HUES48 (cell line): ENCODE data around the gene MAEA.

Experiments used
- H3K27ac ChIP-seq: one replicate; pipeline ENCODE4 v1.7.0; 2013; ENCODE audit warnings: low read depth, low read length, inconsistent platforms
- H3K27me3 ChIP-seq: 2 replicates; pipeline ENCODE4 v1.6.1; 2013; ENCODE audit warnings: mild to moderate bottlenecking, low read length; ENCODE audit not compliant: control insufficient read depth, insufficient read depth
- H3K36me3 ChIP-seq: 2 replicates; pipeline ENCODE4 v1.6.1; 2013; ENCODE audit warnings: low read length; ENCODE audit not compliant: control insufficient read depth, insufficient read depth
- H3K4me1 ChIP-seq: 2 replicates; pipeline ENCODE4 v1.6.1; 2013; ENCODE audit warnings: mild to moderate bottlenecking, low read length; ENCODE audit not compliant: control insufficient read depth, insufficient read depth
- H3K4me3 ChIP-seq: 2 replicates; pipeline ENCODE4 v1.5.1; 2013; ENCODE audit warnings: mild to moderate bottlenecking, low read depth, low read length
- H3K9ac ChIP-seq: 2 replicates; pipeline ENCODE4 v1.6.1; 2013; ENCODE audit warnings: mild to moderate bottlenecking, low read depth, low read length, moderate library complexity
- H3K9me3 ChIP-seq: 2 replicates; pipeline ENCODE4 v1.6.1; 2013; ENCODE audit warnings: low read length; ENCODE audit not compliant: control insufficient read depth, insufficient read depth

The MAEA gene

DNA sequence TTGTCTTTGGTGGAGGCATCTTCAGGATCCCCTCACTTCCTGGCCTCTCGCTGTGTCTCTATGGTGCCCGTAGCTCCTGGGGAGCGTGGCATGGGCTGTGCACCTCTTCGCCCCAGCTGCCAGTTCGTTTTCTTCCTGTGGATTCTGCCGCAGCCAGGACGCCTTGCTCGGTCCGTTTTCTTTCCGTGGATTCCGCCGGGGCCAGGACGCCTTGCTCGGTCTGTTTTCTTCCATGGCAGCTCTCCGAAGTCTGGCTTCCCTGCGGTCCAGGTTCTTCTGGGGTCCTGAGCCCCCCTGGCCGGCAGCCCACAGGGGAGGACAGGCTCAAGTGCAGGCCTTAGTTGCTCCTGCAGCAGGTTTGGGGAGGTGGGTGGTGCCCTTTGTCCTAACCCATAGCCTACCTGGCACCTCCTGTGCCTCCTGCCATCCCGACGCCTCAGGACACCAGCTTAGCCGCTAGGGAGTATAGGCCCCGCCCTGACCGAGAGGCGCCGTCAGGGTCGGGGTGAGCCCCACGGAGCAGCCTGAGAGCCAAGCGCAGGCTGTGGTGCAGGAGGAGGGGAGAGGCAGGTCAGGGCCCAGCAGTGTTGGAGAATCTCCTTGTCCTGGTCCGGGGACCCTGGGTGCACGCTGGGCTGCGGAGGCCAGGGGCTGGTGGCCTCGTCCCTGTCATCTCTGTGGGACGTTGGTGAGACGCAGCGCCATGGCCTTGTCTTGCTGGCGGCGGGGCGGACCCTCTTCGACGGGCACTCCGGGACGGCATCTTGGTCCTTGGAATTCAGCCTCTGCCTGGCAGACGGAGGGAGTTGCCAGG is 84.4 kb downstream of the MAEA start:
- Histone ChIP-seq H3K36me3 (peaks cover 12% of the 10 kb centered on the region; the same call in 1 of the 2 replicates), H3K9ac (no peak overlapping the region), H3K9me3 (no peaks in the 10 kb centered on the region), H3K4me1 (no peaks in the 10 kb centered on the region), H3K27ac (no peak overlapping the region), H3K27me3 (no peaks in the 10 kb centered on the region), H3K4me3 (no peak overlapping the region)

DNA sequence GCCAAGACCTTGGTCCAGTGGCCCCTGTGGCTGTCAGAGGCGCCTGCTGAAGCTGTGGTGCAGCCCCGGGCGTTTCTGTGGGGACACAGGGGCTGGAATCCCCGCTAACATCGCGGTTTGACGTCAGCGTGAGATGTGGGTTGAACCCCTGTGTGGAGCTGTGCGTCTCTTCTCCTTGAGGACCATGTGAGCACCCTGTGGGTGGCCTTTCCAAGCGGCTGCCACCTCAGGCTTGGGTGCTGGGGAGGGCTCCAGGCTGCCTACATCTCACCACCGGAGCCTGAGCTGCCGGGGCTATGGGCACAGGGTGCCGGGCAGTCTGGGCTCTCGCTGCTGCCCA is 85.0 kb downstream of the MAEA start:
- no peaks in the 10 kb centered on the region for H3K27me3 ChIP-seq
- H3K9me3 ChIP-seq = no peaks in the 10 kb centered on the region
- H3K9ac ChIP-seq = no peak overlapping the region
- H3K4me3 ChIP-seq = no peak overlapping the region
- H3K27ac ChIP-seq = no peak overlapping the region
- H3K4me1 ChIP-seq = no peaks in the 10 kb centered on the region
- peaks cover 12% of the 10 kb centered on the region; the same call in 1 of the 2 replicates for H3K36me3 ChIP-seq

DNA sequence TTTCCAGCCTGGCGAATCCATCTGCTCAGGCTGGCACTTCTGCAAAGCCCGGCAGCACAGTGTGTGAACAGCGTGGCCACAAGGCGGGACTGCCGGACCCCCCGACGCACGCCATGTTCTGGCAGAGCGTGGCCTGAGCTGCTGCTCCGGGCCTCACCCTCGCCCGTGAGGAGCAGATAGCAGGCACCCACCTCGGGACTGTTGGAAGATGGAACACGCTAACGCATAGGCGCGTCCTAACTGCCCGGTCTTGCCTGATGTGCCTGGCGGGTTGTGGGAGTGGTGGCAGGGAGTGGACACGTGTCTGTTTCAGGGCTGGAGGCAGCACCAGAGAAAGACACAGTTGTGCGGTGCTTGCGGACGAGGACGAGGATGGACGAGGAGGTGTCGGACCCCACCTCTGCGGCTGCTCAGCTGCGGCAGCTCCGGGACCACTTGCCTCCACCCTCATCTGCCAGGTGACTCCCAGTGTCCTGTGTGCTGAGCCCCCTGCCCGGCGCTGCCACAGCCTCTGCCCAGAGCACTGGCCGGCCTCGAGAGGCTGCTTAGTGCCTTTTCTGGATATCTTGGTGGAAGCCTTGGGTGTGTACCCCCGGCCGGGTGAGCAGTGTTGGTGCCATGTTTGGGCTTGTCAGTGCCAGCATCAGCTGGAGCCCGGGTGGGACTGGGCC is 85.5 kb downstream of the MAEA start:
- peaks cover 12% of the 10 kb centered on the region; the same call in 1 of the 2 replicates for H3K36me3 ChIP-seq
- no peaks in the 10 kb centered on the region for H3K27me3 ChIP-seq
- H3K9me3 ChIP-seq = no peaks in the 10 kb centered on the region
- H3K9ac ChIP-seq = no peak overlapping the region
- H3K4me3 ChIP-seq = no peak overlapping the region
- H3K27ac ChIP-seq = no peak overlapping the region
- no peaks in the 10 kb centered on the region for H3K4me1 ChIP-seq

DNA sequence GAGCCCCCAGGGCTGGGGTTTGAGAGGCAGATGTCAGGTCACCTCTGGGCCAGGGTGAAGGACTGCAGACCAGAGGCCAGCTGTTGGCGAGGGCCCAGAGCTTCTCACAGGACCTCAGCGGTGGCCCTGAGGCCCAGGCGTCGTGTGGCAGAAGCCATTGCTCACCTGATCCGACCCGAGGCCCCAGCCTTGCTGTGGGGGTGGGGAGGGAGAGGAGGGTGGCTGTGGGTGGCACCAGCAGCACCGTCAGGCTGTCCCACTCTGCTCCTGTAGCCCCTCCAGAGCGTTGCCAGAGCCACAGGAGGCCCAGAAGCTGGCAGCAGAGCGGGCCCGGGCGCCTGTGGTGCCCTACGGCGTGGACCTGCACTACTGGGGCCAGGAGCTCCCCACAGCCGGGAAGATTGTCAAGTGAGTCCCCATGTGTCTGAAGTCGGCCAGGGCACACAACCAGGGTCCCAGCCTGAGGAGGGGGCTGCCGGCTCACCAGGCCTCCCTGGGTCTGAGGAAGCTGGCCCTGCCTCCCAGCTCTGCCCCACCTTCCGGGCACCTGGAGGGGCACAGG is 86.2 kb downstream of the MAEA start:
- H3K4me3 ChIP-seq = no peak overlapping the region
- no peaks in the 10 kb centered on the region for H3K27me3 ChIP-seq
- H3K9ac ChIP-seq = no peak overlapping the region
- H3K27ac ChIP-seq = no peak overlapping the region
- H3K4me1 ChIP-seq = no peaks in the 10 kb centered on the region
- no peaks in the 10 kb centered on the region for H3K9me3 ChIP-seq
- H3K36me3 ChIP-seq = peaks cover 12% of the 10 kb centered on the region; the same call in 1 of the 2 replicates

DNA sequence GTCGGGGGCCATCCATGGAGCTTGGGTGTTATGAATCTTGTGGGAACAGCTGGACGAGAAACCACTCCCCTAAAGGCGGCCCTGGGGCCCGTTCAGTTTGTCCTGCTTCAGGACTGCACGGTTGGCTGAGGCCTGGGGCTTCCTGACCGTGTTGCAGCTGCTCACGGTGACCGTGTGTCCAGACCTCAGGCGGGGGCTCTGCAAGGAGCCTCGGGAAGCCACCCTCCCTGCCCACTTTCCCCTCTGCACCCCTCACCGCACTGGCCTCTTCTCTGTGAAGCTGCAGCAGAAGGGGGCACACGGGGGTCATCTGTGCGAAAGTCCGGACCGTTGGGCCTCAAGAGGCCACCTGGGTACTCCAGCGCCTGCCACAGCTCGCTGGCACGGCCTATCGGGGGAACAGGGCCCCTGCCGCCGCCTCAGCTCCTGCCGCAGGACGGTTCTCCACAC is 86.7 kb downstream of the MAEA start:
- Histone ChIP-seq H3K36me3 (peaks cover 12% of the 10 kb centered on the region; the same call in 1 of the 2 replicates), H3K9ac (no peak overlapping the region), H3K27ac (no peak overlapping the region), H3K27me3 (no peaks in the 10 kb centered on the region), H3K4me1 (no peaks in the 10 kb centered on the region), H3K9me3 (no peaks in the 10 kb centered on the region), H3K4me3 (no peak overlapping the region)

DNA sequence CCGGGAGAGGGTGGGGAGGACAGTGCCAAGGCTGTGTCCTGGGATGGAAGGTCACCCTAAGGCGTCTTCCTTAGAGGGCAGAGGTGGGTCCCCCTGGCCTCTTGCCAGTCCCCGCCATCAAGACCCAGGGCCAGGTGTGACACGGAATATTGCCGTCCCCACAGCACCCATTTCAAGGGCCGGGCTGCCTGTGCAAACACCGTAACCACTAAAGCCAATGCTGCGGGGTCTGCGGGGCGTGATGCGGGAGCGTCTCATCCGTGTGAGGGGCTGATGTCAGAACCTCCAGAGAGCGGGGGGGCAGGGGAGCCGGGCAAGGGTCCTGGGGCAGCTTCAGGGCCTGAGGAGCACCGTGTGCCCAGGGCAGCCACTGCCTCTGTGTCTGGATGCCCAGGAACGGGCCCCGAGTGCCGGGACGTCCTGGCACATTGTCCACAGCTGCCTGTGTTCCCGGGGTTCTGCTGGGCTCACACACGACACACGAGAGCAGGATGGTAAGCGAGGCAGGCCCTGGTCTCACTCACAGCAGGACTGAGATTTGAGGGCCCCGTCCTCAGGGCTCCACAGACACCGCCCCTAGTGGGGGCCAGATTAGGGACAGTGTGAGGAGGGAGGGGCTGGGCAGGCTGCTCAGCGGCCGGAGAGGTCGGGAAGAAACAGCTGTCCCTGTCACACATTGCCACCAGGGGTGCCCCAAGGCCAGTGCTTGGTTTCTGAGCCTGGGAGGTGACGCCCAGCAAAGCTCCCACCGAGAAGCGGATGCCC is 87.3 kb downstream of the MAEA start:
- no peak overlapping the region for H3K27ac ChIP-seq
- H3K27me3 ChIP-seq = no peaks in the 10 kb centered on the region
- peaks cover 11% of the 10 kb centered on the region; the same call in 1 of the 2 replicates for H3K36me3 ChIP-seq
- H3K4me3 ChIP-seq = no peak overlapping the region
- no peaks in the 10 kb centered on the region for H3K4me1 ChIP-seq
- H3K9ac ChIP-seq = no peak overlapping the region
- H3K9me3 ChIP-seq = no peaks in the 10 kb centered on the region

DNA sequence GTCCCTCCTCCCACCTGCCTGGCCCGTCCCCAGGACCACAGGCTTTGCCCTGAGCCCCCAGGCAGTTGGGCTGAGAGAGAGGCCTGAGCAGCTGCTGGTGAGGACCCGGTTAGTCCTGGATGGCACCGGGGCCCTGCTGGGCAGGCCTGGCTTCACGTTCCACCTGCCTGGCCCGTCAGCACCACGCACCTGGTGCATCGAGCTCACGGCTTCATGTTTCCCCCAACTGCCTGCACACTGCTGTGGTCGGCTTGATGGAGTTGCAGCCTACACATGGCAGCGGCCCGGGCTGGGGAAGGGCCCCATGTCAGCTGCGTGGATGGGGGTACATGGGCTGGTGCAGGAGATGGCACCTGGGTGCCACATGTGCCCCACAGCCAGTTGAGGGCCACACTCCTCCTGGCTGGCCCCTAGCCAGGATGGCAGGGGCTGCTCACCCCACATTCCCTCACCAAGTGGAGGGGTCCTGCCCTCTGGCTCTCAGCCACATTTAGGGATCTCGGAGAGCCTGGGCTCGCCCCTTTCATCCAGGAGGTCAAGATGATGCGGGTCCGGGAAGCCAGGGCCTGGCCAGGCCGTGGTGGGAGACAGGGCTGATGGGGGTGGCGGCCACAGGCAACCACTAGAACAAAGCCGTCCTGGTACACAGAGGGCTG is 88.0 kb downstream of the MAEA start:
- no peaks in the 10 kb centered on the region for H3K9me3 ChIP-seq
- no peak overlapping the region for H3K4me3 ChIP-seq
- H3K36me3 ChIP-seq = 0 out of 2 replicates have a peak, but pooled peaks cover 7% of the 10 kb centered on the region
- H3K9ac ChIP-seq = no peak overlapping the region
- H3K27ac ChIP-seq = no peak overlapping the region
- no peaks in the 10 kb centered on the region for H3K27me3 ChIP-seq
- H3K4me1 ChIP-seq = no peaks in the 10 kb centered on the region

DNA sequence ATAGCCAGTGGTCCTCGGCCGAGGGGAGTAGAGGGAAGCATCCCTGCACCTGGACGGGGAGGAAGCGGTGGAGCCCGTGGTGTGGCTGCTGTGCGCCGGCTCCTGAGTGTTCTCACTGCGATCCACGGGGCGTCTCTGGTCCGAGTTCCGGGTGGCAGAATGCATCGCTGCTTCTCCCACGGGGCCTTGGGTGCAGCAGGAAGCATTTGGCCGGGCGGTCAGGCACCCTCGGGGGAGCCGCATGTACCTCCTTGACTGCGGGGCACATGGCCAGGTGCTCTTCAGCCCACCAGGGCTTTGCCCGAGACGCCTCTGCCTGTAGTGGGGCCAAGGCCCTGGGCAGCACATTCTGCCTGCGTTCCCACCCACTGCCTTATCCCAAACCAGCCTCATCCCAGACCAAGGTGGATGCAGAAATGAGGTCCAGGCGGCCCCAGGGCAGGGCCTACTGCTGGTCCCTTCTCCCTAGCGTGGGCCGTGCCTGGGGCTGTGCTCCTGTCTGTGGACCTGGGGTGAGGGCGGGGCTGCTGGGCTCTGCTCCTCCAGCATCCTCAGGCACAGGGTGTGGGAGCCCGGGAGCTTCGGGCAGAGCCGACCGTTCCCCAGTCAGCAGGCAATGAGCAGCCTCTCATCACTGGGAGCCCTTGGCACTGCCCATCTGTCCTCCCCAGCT is 89.0 kb downstream of the MAEA start:
- peaks cover 7% of the 10 kb centered on the region; the same call in 1 of the 2 replicates for H3K36me3 ChIP-seq
- H3K9me3 ChIP-seq = no peaks in the 10 kb centered on the region
- no peak overlapping the region for H3K4me3 ChIP-seq
- no peak overlapping the region for H3K9ac ChIP-seq
- H3K4me1 ChIP-seq = no peaks in the 10 kb centered on the region
- H3K27ac ChIP-seq = no peak overlapping the region
- H3K27me3 ChIP-seq = no peaks in the 10 kb centered on the region

DNA sequence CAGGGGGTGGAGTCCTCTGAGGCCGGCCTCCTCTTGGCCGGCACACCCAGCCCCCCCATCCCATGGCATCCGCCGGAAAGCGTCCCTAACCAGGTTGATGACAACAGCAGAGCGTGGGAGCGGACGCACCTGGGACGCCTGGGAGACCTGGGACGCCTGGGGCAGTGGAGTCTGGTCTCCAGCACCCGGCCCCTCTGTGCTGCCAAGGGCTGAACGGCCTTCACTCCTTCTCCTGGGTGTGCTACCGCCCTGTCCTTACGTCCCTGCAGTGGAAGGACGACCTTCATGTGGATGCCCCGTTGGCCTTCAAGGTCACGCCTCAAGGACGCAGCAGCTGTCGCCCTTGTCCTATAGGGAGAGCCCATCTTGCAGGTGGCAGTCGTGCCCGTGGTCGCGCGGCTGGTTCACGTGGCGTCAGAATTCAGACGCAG is 89.7 kb downstream of the MAEA start:
- H3K9ac ChIP-seq = no peak overlapping the region
- H3K4me1 ChIP-seq = no peaks in the 10 kb centered on the region
- H3K9me3 ChIP-seq = no peaks in the 10 kb centered on the region
- no peak overlapping the region for H3K4me3 ChIP-seq
- peaks cover 9% of the 10 kb centered on the region for H3K36me3 ChIP-seq
- H3K27me3 ChIP-seq = no peaks in the 10 kb centered on the region
- no peak overlapping the region for H3K27ac ChIP-seq

DNA sequence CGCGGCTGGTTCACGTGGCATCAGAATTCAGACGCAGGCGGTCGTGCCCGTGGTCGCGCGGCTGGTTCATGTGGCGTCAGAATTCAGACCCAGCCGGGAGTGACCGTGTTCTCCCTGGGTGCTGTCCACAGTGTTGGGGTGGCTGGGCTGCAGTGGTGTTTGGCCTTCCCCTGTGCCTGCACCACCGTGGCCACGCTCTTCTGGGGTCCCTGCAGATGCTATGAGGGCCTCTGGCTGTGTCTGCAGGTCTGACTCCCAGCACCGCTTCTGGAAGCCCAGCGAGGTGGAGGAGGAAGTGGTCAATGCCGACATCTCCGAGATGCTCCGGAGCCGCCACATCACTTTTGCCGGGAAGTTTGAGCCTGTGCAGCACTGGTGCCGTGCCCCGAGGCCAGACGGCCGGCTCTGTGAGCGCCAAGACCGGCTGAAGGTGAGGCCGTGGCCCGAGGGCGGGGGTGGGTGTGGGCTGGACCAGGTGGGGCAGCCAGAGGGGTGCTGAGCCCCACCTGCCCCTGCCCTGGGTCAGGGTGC is 90.2 kb downstream of the MAEA start:
- no peak overlapping the region for H3K27ac ChIP-seq
- no peaks in the 10 kb centered on the region for H3K27me3 ChIP-seq
- H3K9me3 ChIP-seq = no peaks in the 10 kb centered on the region
- no peak overlapping the region for H3K4me3 ChIP-seq
- H3K4me1 ChIP-seq = no peaks in the 10 kb centered on the region
- no peak overlapping the region for H3K9ac ChIP-seq
- H3K36me3 ChIP-seq = peaks cover 12% of the 10 kb centered on the region
